Measurements from ENCODE around the gene EPAS1.
A peak's percentile ranks its signal among the peaks of the same experiment; 100 is the strongest.

EPAS1 gene

DNA sequence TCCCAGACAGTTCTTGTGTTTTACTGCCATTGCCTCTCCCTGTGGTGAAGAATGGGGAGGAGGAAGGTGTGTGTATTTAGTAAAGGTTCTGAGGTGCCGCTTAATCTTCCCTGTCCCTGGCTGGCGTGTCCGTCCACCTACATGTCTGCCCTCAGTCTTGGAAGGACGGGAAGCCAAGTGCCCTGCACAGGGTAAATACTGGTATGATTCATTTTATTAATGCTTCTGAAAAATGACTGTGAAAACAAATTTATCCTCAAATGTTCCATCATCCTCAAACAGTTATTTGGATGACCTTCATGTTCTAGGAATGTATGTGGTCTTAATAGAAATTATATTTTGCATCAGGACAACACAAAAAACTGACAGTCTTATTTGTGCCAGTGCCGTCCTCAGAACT is 6.6 kb downstream of the EPAS1 start:
- no peak for DNase-seq

DNA sequence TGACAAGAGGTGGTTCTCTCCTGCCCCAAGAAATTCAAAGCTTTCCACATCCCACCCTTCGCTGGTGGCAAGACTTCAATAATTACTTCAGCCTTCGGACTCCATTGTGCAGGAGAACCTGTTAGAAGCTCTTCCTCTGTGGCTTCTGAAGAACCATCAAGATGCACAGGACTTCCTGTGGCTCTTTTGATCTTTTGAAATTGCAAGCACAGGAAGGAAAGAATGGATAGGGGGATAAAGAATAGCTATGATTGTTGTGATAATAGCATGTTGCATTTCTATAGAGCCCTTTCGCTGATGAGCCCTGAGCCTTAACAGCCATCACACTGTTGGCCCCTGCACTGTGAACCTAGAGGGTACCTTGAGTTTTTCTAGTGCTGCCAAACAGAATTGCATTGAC is 7.4 kb downstream of the EPAS1 start:
- no peak for DNase-seq

DNA sequence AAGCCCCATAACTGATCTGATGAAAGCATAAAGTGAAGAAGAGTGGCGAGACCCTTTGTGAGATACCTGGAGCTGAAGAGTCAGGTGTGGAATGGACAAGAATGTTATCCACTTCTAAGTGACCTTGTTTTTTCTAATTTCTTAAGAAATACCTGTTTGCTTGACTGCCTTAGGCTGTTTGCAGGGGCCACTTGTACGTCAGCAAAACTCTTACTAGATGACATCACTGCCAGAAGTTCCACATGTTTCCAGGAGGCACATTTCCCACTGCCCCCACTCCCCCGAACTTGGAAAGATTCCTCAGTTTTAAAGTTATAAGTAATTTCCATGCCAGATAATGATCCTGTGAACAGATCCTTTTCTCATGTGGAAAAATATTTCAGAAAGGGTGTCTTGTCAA is 8.0 kb downstream of the EPAS1 start:
- DNase-seq = no peak

GRCh38 chr2:46305767-46306166 is 8.6 kb downstream of the EPAS1 start:
- DNase-seq = no peak

GRCh38 chr2:46306330-46306751 is 9.1 kb downstream of the EPAS1 start:
- peak; percentile 33 for DNase-seq

DNA sequence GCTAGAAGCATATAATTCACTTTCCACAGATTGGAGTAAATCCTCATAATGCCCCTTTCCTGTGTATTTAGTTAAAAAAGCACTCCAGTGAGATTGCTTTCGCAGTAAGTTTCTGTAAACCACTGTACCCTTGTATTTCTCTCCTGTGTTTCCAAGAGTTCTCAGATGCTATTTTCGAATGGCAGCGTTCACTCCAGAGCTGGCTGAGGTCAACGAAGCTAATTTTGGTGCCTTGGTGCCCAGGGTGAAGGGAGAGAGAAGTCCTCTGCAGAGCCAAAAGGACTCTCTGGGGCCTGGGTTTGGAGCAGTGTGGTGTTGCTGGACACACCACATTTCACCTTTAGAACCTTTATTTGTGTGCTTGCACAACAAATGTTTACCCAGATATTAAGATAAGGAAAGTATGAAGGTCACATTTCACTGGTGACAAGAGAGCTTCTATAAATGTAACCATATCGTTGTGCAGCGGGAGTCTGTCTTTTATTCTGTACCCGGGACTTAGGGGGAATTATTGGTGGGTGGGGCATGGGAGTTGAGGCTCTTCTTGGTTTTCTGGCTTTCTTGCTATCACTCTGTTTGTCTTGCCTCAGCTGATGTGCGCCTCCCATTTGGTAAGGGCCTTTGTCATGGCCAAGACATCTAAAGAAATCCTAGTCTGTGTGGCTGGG is 9.9 kb downstream of the EPAS1 start:
- no peak for DNase-seq

GRCh38 chr2:46308081-46308480 is 10.9 kb downstream of the EPAS1 start:
- DNase-seq = no peak

GRCh38 chr2:46308629-46309028 is 11.4 kb downstream of the EPAS1 start:
- no peak for DNase-seq

GRCh38 chr2:46309052-46309953 is 12.1 kb downstream of the EPAS1 start:
- no peak for DNase-seq

DNA sequence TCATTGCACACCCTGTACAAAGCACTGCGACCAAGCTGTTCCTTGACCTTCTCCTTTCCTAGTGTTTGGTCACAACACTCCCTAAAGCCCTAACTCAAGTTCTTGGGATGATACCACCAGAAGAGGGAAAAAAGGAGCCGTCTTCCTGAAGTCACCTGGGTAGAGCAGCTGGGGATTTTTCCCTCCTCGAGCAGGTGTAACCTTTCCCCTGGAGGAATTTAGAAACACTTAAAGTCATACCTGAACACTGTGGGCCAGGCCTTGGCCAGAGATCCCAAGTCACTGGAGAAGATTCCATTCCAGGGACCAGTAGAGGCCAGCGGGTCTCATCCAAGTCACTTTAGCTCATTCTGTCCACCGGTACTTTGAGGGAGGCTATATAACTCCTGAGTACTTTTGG is 13.2 kb downstream of the EPAS1 start:
- no peak for DNase-seq

- no peak for DNase-seq
Observed at GRCh38 chr2:46311651-46312223, 14.5 kb downstream of the EPAS1 start.

DNA sequence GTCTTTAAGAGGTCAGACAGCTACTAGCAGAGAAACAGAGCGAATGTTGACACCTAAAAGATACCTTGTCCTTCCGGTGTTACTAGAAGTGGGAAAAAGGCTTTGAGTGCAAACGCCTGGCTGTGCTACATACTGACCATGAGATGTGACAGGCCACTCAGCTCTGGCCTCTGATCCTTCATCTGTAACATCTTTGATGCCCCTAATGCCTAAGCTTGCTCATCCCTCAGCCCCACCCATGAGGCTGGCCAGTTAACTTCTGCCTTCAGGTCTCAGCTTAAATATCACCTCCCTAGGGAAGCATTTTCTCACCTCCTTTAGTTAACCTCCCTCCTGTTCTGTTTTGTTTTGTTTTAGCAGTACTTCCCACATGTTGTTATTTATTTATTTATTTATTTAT is 15.9 kb downstream of the EPAS1 start:
- no peak for DNase-seq

DNA sequence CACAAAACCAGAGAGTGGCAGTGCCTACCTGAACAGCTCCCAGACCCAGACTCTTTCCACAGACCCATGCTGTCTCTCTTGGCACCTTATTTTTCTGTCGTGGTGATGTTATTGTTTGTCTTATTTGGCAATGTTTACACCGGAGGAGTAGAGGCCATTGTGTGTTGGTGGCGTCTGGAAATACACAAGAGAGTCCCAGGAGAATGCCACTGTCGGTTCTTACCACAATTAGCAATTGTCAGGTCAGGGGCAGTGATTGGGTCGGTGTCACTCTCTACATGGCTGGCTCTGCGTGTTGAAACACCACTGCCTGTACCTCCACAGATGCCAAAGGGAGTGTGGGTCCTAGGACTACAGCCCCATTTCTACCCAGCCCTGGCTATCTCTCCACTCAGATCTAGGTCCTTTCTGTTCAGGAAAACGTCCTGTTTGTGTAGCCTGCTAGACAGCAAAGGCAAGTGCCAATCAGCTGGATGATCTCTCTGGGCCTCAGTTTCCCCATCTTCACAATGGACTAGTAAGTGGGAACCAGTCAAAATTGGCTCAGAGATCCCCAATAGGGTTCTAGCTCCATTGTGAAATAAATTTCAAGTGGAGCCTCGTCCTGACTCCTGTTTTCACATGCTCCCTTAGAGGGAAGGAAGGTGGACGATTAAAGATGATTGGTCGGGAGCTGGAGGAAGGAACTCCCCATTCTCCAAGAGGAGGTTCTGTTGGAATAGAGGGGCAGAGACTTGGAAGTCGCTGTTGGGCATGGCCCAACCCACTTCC is 17.0 kb downstream of the EPAS1 start:
- DNase-seq = no peak

- no peak for DNase-seq
Observed at GRCh38 chr2:46315103-46315890, 18.1 kb downstream of the EPAS1 start.

DNA sequence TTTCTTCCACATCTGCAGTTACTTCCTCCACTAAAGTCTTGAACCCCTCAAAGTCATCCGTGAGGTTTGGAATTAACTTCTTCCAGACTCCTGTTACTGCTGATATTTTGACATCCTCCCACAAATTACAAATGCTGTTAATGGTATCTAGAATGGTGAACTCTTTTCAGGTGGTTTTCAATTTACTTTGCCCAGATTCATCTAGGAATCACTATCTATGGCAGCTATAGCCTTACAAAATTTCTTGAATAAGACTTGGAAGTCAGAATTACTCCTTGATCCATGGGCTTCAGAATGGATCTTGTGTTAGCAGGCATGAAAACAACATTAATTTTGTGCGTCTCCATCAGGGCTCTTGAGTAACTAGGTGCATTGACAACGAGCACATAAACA is 19.9 kb downstream of the EPAS1 start:
- no peak for DNase-seq

- no peak for DNase-seq
Observed at GRCh38 chr2:46318579-46319460, 21.6 kb downstream of the EPAS1 start.

GRCh38 chr2:46319711-46320110 is 22.5 kb downstream of the EPAS1 start:
- no peak for DNase-seq

DNA sequence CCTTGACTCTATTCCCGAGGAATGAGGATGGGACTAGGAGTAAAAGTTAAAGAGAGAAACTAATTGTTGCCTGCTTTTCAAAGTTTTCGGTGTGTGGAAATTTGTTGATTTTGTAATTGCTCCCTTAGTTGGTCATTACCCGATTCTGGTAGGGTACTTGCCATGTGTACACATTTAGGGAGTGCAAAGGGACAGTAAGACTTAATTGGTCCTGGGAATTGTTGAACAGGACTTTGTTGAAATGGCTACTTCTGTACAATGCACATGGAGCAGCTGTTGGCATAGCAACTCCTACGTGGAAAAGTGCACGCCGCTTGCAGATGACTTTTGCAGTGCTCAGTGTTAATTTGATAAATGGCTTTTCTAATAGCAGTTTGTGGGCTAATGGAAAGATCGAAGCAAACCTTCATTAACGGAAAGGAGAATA is 22.9 kb downstream of the EPAS1 start:
- DNase-seq = no peak

GRCh38 chr2:46323730-46324129 is 26.5 kb downstream of the EPAS1 start:
- no peak for DNase-seq

GRCh38 chr2:46325182-46325928 is 28.1 kb downstream of the EPAS1 start:
- DNase-seq = no peak
